ENCODE measurements around the gene TNS3.
A peak's percentile ranks its signal among the peaks of the same experiment; 100 is the strongest.

The TNS3 gene

GRCh38 chr7:47373871-47374451 is 207.9 kb downstream of the TNS3 start:
- Histone ChIP-seq H3K9me3 (ENCODE audit: control extremely low read depth in 1 of 5, control insufficient read depth in 4 of 5, insufficient read depth in 2 of 5, low read depth in 1 of 5, low read length in 4 of 5) (no peaks in the 10 kb centered on the region), H3K36me3 (ENCODE audit: control insufficient read depth in 4 of 4, insufficient read depth in 4 of 4, low read length in 3 of 4) (peaks cover 6 to 49% (median 26%) of the 10 kb centered on the region in 4 experiments), H3K4me1 (ENCODE audit: control extremely low read depth in 1 of 4, control insufficient read depth in 4 of 4, insufficient read depth in 4 of 4, low read length in 3 of 4) (no peaks in the 10 kb centered on the region), H3K4me3 (ENCODE audit: control insufficient read depth in 1 of 7, extremely low read depth in 1 of 7, insufficient read depth in 4 of 7, low read depth in 2 of 7, low read length in 6 of 7) (no peak overlapping the region), H3K27ac (ENCODE audit: insufficient read depth in 1 of 2, low read depth in 1 of 2, low read length in 2 of 2, poor library complexity in 1 of 2, severe bottlenecking in 2 of 2) (no peak overlapping the region), H3K27me3 (replicated peaks in 2 of 5; ENCODE audit: control insufficient read depth in 4 of 5, insufficient read depth in 5 of 5, low read length in 4 of 5) (no peaks in the 10 kb centered on the region)
- DNase-seq, result peak in 2 of 3 donors; percentile 3 to 14
- CTCF ChIA-PET, result no interaction called here
- POLR2A ChIA-PET, result no interaction called here
- WGBS (ENCODE audit: insufficient coverage), result 96% methylated on average over 6 of the region's 8 CpGs

GRCh38 chr7:47371733-47372368 is 210.1 kb downstream of the TNS3 start:
- ChIA-PET CTCF (interaction anchor here (1.5 kb wide), 1 partner anchor 447 kb away, joined by 3 read pairs; no protein-coding TSS in a partner anchor), POLR2A (no interaction called here)
- no peak for DNase-seq

GRCh38 chr7:47371317-47371716 is 210.6 kb downstream of the TNS3 start:
- no CpG with 5 or more reads among the region's 1 CpG for WGBS (ENCODE audit: insufficient coverage)
- POLR2A ChIA-PET, result no interaction called here
- H3K27ac ChIP-seq (ENCODE audit: insufficient read depth in 1 of 2, low read depth in 1 of 2, low read length in 2 of 2, poor library complexity in 1 of 2, severe bottlenecking in 2 of 2), result no peak overlapping the region
- no peak for DNase-seq
- no peak overlapping the region for H3K4me3 ChIP-seq (ENCODE audit: control insufficient read depth in 1 of 7, extremely low read depth in 1 of 7, insufficient read depth in 4 of 7, low read depth in 2 of 7, low read length in 6 of 7)
- H3K27me3 ChIP-seq (replicated peaks in 2 of 5; ENCODE audit: control insufficient read depth in 4 of 5, insufficient read depth in 5 of 5, low read length in 4 of 5), result no peaks in the 10 kb centered on the region
- no peaks in the 10 kb centered on the region for H3K9me3 ChIP-seq (ENCODE audit: control extremely low read depth in 1 of 5, control insufficient read depth in 4 of 5, insufficient read depth in 2 of 5, low read depth in 1 of 5, low read length in 4 of 5)
- H3K4me1 ChIP-seq (ENCODE audit: control extremely low read depth in 1 of 4, control insufficient read depth in 4 of 4, insufficient read depth in 4 of 4, low read length in 3 of 4), result no peaks in the 10 kb centered on the region
- CTCF ChIA-PET, result no interaction called here
- peaks cover 6 to 60% (median 40%) of the 10 kb centered on the region in 4 experiments for H3K36me3 ChIP-seq (ENCODE audit: control insufficient read depth in 4 of 4, insufficient read depth in 4 of 4, low read length in 3 of 4)

More at GRCh38 chr7:47371733-47372368, 210.1 kb downstream of the TNS3 start:
- 90% methylated on average over 8 of the region's 10 CpGs for WGBS (ENCODE audit: insufficient coverage)
- peaks cover 4 to 56% (median 37%) of the 10 kb centered on the region in 4 experiments for H3K36me3 ChIP-seq (ENCODE audit: control insufficient read depth in 4 of 4, insufficient read depth in 4 of 4, low read length in 3 of 4)
- H3K27ac ChIP-seq (ENCODE audit: insufficient read depth in 1 of 2, low read depth in 1 of 2, low read length in 2 of 2, poor library complexity in 1 of 2, severe bottlenecking in 2 of 2), result no peak overlapping the region
- H3K4me1 ChIP-seq (ENCODE audit: control extremely low read depth in 1 of 4, control insufficient read depth in 4 of 4, insufficient read depth in 4 of 4, low read length in 3 of 4), result no peaks in the 10 kb centered on the region
- H3K9me3 ChIP-seq (ENCODE audit: control extremely low read depth in 1 of 5, control insufficient read depth in 4 of 5, insufficient read depth in 2 of 5, low read depth in 1 of 5, low read length in 4 of 5), result no peaks in the 10 kb centered on the region
- no peaks in the 10 kb centered on the region for H3K27me3 ChIP-seq (replicated peaks in 2 of 5; ENCODE audit: control insufficient read depth in 4 of 5, insufficient read depth in 5 of 5, low read length in 4 of 5)
- H3K4me3 ChIP-seq (ENCODE audit: control insufficient read depth in 1 of 7, extremely low read depth in 1 of 7, insufficient read depth in 4 of 7, low read depth in 2 of 7, low read length in 6 of 7), result no peak overlapping the region

DNA sequence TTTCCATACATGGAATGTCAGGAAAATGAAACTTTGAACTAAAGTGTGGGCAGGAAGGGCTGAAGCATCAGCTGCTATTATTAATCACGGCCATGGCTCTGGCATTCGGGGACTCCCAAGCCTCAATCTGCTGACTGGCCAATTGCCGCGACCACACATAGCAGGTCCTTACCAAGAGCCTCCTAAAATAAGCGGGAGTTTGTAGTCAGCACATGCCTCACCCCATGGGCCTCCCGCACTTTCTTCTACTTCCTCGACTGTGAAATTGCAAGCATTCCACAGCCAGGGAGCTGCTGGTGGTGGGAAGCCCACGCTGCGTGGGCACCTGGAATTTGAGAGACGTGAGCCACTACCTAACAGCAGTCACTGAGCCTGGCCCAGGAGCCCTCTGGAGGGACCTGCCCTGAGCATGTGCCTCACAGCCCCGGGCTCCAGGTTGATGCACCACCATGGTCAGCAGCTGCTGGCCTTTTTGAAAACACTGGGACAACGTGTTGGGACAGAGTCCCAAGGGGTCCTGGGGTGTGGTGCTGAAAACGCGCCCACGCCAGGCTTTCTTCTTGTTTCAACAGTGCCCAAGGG is 211.4 kb downstream of the TNS3 start:
- H3K27me3 ChIP-seq (replicated peaks in 2 of 5; ENCODE audit: control insufficient read depth in 4 of 5, insufficient read depth in 5 of 5, low read length in 4 of 5), result no peaks in the 10 kb centered on the region
- H3K4me3 ChIP-seq (ENCODE audit: control insufficient read depth in 1 of 7, extremely low read depth in 1 of 7, insufficient read depth in 4 of 7, low read depth in 2 of 7, low read length in 6 of 7), result no peak overlapping the region
- 97% methylated on average over 15 of the region's 15 CpGs for WGBS (ENCODE audit: insufficient coverage)
- peaks cover 6 to 62% (median 40%) of the 10 kb centered on the region in 4 experiments for H3K36me3 ChIP-seq (ENCODE audit: control insufficient read depth in 4 of 4, insufficient read depth in 4 of 4, low read length in 3 of 4)
- no peaks in the 10 kb centered on the region for H3K9me3 ChIP-seq (ENCODE audit: control extremely low read depth in 1 of 5, control insufficient read depth in 4 of 5, insufficient read depth in 2 of 5, low read depth in 1 of 5, low read length in 4 of 5)
- ChIA-PET POLR2A (no interaction called here), CTCF (interaction anchor here (0.5 kb wide), 1 partner anchor 64 kb away, joined by 3 read pairs; no protein-coding TSS in a partner anchor)
- no peak for DNase-seq
- no peaks in the 10 kb centered on the region for H3K4me1 ChIP-seq (ENCODE audit: control extremely low read depth in 1 of 4, control insufficient read depth in 4 of 4, insufficient read depth in 4 of 4, low read length in 3 of 4)
- H3K27ac ChIP-seq (ENCODE audit: insufficient read depth in 1 of 2, low read depth in 1 of 2, low read length in 2 of 2, poor library complexity in 1 of 2, severe bottlenecking in 2 of 2), result no peak overlapping the region

GRCh38 chr7:47369736-47370135 is 212.2 kb downstream of the TNS3 start:
- ChIA-PET POLR2A (no interaction called here), CTCF (no interaction called here)
- Histone ChIP-seq H3K4me3 (ENCODE audit: control insufficient read depth in 1 of 7, extremely low read depth in 1 of 7, insufficient read depth in 4 of 7, low read depth in 2 of 7, low read length in 6 of 7) (no peak overlapping the region), H3K9me3 (ENCODE audit: control extremely low read depth in 1 of 5, control insufficient read depth in 4 of 5, insufficient read depth in 2 of 5, low read depth in 1 of 5, low read length in 4 of 5) (no peaks in the 10 kb centered on the region), H3K4me1 (ENCODE audit: control extremely low read depth in 1 of 4, control insufficient read depth in 4 of 4, insufficient read depth in 4 of 4, low read length in 3 of 4) (no peaks in the 10 kb centered on the region), H3K36me3 (ENCODE audit: control insufficient read depth in 4 of 4, insufficient read depth in 4 of 4, low read length in 3 of 4) (peaks cover 6 to 63% (median 39%) of the 10 kb centered on the region in 4 experiments), H3K27me3 (replicated peaks in 2 of 5; ENCODE audit: control insufficient read depth in 4 of 5, insufficient read depth in 5 of 5, low read length in 4 of 5) (no peaks in the 10 kb centered on the region), H3K27ac (ENCODE audit: insufficient read depth in 1 of 2, low read depth in 1 of 2, low read length in 2 of 2, poor library complexity in 1 of 2, severe bottlenecking in 2 of 2) (no peak overlapping the region)
- DNase-seq, result no peak
- 100% methylated on average over 3 of the region's 3 CpGs for WGBS (ENCODE audit: insufficient coverage)

DNA sequence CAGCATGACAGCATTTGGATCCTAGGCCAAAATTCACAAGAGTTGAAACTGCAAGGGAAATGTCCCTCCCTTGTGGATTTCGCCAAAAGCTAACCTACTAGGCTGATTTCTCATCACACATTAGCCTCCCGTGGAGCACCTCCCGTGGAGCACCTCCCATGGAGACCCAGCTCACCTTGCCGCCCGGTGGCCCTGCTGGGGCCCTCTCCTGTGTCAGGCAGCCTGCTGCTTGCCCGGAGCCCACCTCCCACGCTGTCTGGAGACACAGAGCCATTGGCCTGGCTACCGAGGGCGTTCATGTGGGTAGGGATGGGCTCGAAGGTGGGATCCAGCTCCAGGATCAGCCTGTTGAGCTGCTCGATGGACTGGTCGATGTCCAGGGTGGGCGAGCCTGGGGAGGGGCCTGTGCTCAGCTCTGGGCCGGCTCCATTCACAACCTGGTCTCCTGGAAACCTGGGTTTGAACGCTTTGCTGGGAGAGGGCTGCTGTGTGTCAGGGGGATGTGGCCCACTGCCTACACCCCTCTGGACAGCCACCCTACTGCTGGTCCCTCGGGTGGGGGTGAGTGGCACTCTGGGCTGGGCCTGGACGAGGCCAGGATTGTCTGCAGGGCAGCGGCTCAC is 213.6 kb downstream of the TNS3 start:
- no peak for DNase-seq
- Histone ChIP-seq H3K27me3 (replicated peaks in 2 of 5; ENCODE audit: control insufficient read depth in 4 of 5, insufficient read depth in 5 of 5, low read length in 4 of 5) (no peaks in the 10 kb centered on the region), H3K27ac (ENCODE audit: insufficient read depth in 1 of 2, low read depth in 1 of 2, low read length in 2 of 2, poor library complexity in 1 of 2, severe bottlenecking in 2 of 2) (no peak overlapping the region), H3K4me1 (ENCODE audit: control extremely low read depth in 1 of 4, control insufficient read depth in 4 of 4, insufficient read depth in 4 of 4, low read length in 3 of 4) (no peaks in the 10 kb centered on the region), H3K36me3 (ENCODE audit: control insufficient read depth in 4 of 4, insufficient read depth in 4 of 4, low read length in 3 of 4) (peaks cover 10 to 70% (median 45%) of the 10 kb centered on the region in 4 experiments), H3K9me3 (ENCODE audit: control extremely low read depth in 1 of 5, control insufficient read depth in 4 of 5, insufficient read depth in 2 of 5, low read depth in 1 of 5, low read length in 4 of 5) (no peaks in the 10 kb centered on the region), H3K4me3 (ENCODE audit: control insufficient read depth in 1 of 7, extremely low read depth in 1 of 7, insufficient read depth in 4 of 7, low read depth in 2 of 7, low read length in 6 of 7) (no peak overlapping the region)
- ChIA-PET CTCF (no interaction called here), POLR2A (no interaction called here)
- WGBS (ENCODE audit: insufficient coverage), result 95% methylated on average over 15 of the region's 18 CpGs

- ChIA-PET POLR2A (no interaction called here), CTCF (no interaction called here)
- Histone ChIP-seq H3K36me3 (ENCODE audit: control insufficient read depth in 4 of 4, insufficient read depth in 4 of 4, low read length in 3 of 4) (peaks cover 14 to 76% (median 46%) of the 10 kb centered on the region in 4 experiments), H3K27ac (ENCODE audit: insufficient read depth in 1 of 2, low read depth in 1 of 2, low read length in 2 of 2, poor library complexity in 1 of 2, severe bottlenecking in 2 of 2) (no peak overlapping the region), H3K4me3 (ENCODE audit: control insufficient read depth in 1 of 7, extremely low read depth in 1 of 7, insufficient read depth in 4 of 7, low read depth in 2 of 7, low read length in 6 of 7) (no peak overlapping the region), H3K9me3 (ENCODE audit: control extremely low read depth in 1 of 5, control insufficient read depth in 4 of 5, insufficient read depth in 2 of 5, low read depth in 1 of 5, low read length in 4 of 5) (no peaks in the 10 kb centered on the region), H3K4me1 (ENCODE audit: control extremely low read depth in 1 of 4, control insufficient read depth in 4 of 4, insufficient read depth in 4 of 4, low read length in 3 of 4) (no peaks in the 10 kb centered on the region), H3K27me3 (replicated peaks in 2 of 5; ENCODE audit: control insufficient read depth in 4 of 5, insufficient read depth in 5 of 5, low read length in 4 of 5) (no peaks in the 10 kb centered on the region)
- DNase-seq, result no peak
- WGBS (ENCODE audit: insufficient coverage), result 78% methylated on average over 5 of the region's 5 CpGs
These were observed 214.5 kb downstream of the TNS3 start for GRCh38 chr7:47367369-47367768.
